NOMO-1 treated with DMSO at 0.1 percent for 48 hours (cell line): ENCODE results near the gene PSMB3.
A peak's percentile ranks its signal among the peaks of the same experiment; 100 is the strongest.
"Not testable (repeated sequence)": the region's sequence is repeated elsewhere in the genome, so short reads cannot be mapped to it uniquely, and the experiment has no call there.

Experiments used
- DNase-seq: peaks from one replicate; lab custom pipeline; 2025; ENCODE audit not compliant: unreplicated experiment; lab: John Stamatoyannopoulos, UW

Gene PSMB3

DNA sequence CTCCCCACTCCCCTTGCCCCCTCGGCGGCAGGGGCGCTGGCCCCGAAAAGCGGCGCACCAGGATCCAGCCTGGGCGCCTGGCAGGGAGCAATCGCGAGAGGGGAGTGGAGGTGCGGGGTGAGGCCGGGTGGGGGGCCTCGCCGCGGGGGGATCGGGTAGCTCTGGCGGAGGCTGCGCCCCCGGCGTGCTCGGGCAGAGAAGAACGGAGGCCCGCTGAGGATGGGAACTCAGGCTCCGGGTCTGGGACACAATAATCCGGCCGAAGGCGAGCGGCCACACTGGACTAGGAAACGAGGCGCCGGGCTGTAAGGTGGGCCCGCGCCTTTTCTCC is 3.7 kb upstream of the PSMB3 start:
- DNase-seq: no peak

DNA sequence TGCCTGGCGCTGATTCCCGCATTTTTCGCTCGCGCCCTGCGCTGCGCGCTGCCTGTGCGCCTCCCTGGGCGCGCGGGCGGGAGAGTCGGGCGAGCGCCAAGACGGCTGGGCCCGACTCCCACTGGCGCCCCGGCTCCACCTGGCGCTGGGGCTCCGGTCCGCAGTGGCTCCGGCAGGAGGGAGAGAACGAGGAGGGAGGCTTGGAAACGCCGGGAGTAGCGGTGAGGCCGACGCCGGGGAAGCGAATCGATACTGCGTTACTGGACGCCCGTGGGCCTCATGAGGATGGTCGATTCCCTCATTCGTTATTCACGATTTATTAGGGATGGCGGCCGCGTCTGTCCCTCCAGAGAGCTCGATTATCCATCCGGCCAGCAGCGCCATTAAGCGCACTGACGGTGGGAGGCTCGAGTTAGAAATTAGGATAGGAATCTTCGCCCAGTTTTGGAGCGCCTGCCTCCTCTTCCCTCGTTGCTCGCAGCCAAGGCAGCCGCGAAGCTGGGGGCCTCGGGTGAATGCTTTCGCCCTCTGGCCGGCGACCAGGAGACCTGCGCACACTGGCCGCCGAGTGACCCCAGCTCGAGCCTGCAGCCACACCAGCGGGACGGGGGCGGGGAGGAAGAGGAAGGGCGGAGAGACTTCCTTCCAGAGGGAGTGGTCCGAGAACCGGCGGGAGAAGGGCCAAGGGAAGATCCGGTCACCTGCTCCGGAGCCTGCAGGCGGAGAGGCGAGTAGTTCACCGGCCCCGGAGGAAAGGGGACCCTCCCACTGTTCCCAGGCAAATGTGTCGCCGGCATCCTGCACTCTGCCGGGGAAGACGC is 3.1 kb upstream of the PSMB3 start:
- DNase-seq: no peak

DNA sequence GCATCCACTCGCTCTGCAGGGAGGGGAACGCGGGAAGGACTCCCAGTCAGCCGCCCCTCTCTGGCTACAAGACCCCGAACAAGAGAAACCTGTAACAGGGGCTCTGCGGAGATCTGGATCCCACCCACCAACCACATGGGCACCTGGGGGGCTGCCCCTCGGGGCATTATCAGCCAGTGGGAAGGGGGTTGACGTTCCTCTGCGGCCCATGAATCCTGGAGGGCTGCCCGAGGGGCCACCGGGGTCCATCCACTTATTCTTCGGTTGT is 2.6 kb upstream of the PSMB3 start:
- no peak for DNase-seq

DNA sequence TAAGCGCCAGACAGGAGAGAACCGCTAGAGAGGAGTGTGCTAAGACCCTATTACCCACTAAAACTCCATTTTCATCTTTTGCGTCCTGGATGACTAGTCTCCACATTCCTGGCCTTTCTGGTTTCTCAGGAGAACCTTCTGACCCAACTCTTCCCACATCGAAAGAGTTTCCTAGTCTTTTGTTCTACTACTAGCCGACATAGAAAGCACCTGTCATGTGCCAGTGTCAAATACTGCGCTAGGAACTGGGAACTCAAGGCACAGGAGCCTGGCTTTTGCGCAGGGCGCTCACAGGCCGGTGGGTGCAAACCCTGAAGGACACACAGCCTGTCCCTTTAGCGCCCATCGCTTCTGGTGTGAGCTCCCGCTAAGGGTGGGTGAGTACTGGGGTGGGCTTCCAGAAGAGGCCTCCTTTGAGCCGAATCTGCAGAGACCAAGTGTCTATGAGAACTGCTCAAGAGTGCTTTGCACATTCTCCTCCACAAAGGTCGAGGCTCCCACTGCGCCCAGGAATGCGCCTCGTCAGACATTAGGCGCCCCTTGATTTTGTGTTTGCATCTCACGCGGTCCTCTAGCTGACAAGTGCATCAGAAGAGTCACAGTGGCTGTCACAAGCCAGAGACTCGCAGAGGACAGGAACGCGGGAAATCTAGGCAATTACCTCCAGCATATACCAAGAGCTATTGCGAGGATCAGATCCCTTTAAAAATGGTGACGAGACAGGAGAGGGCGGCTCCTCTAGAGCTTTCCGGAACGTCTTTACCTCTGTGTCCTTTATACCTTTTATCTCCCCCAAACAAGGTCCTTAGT is 2.0 kb upstream of the PSMB3 start:
- DNase-seq: peak; percentile 36

DNA sequence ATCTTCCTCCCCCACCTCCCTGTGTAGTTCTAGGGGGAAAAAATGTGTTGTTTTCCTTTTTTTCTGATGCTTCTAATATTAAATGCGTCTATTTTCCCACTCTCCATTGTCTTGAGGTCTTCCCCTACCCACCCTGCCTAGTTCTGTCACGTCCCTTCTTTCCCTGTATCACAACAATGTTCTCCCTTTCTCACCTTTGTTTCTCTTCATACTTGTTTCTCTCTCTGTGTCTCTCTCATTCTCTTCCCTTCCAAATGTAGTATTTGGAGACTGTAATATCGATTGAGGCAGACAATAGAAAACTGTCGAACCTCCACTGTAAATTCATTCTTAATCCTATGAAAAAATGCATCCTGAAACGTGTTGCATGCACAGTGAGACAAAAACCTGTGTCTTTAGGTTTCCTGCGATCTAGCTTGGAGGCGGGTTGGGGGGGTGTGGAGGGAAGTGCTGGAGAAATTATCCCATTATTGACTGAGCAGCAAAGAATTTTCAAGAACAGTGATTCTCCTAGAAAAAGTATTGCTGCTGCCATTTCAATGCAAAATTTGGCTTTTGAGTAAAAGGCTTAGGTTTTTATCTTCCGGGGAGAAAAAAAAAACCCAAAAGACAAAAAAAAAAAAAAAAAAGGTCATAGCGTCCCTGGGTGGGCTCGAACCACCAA is 1.3 kb upstream of the PSMB3 start:
- DNase-seq: peak; percentile 11

DNA sequence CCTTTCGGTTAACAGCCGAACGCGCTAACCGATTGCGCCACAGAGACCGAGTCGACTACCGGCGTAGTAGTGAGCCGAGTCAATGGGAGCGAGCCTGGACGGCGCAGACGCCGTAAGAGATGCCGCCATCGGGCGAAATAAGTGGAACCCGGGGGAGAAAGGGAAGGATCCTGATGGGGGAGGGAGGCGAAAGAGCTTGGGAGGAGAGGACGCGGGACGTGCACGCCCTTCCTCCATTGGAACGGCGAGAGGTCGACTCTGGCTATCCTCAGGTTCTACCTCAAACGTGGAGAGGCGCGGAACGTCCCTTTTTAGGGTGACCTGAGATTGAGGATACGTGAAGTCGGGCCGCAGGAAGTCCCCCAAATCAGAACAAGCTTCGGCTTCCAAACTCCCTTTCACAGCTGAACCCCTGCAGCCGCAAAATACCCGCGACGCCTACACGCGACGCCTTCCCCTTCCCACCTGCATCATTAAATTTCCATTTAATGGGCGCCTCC is 683 bp upstream of the PSMB3 start:
- peak; percentile 54 for DNase-seq

DNA sequence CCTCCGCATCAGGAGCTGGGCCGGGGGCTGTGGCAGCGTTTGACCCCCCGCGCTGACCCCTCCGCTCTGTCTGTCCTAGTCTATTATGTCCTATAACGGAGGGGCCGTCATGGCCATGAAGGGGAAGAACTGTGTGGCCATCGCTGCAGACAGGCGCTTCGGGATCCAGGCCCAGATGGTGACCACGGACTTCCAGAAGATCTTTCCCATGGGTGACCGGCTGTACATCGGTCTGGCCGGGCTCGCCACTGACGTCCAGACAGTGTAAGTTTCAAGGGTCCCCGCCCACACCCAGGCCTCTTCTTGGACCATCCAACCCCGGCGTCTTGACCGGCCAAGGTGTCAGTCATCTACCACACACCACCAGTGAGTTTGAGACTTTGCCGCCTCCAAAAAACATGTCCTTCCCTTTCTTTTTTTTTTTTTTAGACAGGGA is 548 bp downstream of the PSMB3 start:
- no peak for DNase-seq

DNA sequence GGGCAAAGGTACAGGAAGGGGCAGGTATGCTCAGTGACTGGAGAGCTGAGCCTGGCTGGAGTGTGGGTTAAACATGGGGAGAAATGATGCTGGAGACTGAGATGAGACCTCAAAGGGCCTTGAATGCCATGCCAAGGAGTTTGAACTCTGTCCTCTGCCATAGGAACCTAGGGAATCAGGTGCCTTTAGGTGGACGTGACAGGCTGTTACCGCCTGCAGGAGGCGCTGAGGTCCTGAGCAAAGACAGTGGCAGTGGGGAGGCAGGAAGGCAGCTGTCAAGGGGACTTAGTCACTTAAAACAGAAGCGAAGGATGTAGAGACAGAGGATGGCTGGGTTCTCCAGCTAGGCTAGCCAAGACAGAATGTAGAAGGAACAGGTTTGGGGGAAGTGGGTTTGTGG is 9.1 kb downstream of the PSMB3 start:
- peak; percentile 9 for DNase-seq

DNA sequence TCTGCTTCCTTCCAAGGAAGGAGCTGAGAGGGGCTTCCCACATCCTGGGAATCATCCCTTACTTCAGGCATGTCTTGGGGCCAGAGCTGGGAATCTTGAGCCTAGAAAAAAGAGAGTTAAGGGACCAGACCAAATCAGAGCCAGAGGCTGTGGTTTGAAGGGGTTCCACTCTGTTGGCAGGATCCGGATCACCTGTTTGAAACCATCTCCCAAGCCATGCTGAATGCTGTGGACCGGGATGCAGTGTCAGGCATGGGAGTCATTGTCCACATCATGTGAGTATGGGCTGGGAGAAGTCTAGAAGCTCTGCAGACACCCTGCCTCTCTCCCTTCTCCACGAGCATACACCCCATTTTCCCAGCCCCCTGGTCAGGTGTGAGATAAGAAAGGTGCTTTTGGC is 9.7 kb downstream of the PSMB3 start:
- DNase-seq: no peak

DNA sequence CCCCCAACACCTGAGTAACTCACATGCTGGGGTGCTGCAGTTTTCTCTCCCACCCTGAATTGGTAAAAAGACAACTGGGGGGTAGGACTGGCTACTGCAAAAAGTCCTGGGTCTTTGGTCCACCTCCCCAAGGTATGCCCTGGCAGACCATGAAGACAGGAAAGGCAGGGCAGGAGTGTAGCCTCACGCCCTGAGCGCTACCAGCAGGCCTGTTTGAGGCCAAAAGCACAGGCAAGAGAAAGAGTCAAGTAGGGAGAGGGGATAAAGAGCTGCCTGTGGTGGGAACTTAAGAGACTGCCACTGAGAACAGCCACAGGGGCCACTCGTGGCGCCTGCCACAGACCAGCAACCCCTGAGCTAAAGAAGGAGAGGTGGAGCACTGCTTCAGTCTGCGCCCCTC is 13.8 kb downstream of the PSMB3 start:
- DNase-seq: no peak

DNA sequence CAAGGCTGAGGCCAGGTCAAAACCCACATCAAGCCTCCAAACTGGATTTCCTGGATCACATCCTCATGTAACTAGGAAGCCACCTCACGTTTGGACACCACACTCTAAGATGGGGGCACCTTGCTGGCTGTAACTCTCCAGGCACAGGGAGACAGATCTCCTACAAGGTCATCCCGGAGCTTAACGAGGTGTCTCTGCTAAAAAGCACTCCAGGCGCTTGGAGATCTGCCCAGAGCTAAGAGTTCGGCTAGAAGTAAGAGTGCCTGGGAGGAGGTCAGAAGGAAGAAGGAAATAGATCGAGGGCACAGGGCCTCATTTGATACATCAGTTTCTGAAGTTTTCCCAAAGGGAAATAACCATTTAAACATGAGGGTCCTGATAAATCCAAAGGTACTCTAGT is 15.9 kb downstream of the PSMB3 start:
- no peak for DNase-seq

DNA sequence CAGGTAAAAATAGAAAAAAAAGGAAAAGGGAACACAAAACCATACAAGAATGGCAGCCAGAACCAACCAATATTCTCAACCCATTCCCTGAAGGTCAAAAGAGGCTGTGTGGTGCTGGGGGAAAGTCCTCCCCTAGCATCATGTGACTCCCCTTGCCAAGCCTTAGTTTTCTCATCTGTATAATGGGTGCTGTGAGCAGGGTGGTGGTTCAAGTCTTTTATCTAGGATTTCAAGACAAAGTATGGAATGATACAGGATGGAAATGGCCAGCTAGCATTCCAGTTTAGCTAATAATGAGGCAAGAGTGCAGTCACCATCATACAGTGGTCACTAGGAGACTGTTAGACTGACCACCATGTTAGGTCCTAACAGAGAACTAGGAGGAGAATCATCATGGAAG is 20.7 kb downstream of the PSMB3 start:
- no peak for DNase-seq

DNA sequence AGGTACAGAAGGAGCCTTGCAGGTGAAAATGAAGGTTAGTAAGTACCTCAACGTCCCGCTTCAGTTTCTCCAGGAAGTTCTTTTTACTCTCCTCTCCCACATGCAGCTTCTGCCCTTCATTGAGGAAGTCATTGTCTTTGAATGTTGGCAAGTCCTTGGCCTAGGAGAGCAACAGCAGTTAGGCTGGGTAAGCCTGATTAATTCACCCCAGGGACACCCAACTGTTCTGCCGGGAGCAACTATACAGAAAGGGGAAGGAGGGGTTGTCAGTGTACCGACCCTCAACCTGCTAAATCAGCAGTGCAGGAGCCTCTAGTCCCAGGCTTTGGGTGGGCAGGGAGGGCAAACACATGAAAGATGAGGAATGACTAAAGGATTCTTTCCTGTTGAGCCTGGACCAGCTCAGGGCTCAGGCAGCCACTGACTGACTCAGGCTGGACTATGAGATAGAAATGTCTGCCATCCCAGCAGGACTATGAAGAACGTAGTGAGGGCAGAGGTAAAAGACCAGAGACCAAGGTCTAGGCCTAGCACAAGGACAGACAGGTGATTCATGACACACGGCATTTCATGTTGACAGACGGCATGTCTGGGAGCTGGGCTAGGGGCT is 25.2 kb downstream of the PSMB3 start:
- DNase-seq: no peak

DNA sequence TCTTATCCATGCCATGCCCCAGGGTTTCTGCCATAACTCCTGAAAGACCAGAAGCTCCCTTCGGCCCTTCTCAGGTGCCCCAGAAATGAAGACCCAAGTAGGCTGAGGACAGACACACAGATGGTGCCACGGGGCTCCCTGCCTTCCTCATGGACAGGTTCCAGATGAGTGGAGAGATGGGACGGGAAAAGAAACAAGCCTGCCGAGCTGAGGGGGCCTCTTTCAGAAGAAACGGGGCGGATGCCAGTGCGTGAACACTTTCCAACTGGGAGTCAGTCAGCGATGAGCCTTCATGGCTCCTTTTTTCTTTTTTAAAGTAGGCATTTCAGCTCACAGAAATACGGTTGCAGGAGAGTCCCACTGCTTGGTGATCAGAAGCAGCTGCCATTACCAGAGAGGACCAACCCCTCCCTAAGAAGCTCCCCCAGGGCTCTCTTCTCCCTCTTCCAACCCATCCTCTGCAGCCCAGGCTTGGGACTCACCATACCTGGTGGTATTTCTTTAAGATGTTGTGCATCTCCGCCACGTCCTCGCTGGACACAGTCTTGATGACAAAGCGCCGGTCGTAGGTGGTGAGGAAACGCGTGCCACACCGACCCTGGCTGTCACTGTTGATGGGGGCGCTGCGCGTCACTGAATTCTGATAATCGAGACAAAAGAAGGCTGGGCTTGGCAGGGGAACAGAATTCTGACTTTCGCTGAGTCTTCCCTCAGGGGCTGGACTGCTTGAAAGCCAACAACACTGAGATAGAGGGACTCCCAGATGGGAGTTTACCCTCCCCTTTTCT is 27.6 kb downstream of the PSMB3 start:
- no peak for DNase-seq

DNA sequence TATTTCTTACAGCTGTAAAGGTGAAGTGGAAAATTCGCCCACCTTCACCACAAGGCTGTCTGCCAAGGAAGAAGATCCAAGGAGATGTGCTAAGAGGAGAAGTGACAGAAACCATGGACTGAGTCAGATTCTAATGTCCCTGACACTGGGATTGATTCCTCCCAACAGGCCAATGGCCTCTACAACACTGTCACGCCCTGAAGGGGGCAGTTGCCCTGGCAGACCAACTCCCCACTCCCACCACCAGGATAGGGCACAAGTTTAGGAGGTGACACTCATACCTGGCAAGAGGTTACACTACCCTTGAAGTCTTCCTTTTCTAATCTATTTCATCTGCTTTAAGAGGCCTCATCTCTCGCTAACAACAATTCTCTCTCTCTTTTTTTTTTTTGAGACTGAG is 30.7 kb downstream of the PSMB3 start:
- no peak for DNase-seq

DNA sequence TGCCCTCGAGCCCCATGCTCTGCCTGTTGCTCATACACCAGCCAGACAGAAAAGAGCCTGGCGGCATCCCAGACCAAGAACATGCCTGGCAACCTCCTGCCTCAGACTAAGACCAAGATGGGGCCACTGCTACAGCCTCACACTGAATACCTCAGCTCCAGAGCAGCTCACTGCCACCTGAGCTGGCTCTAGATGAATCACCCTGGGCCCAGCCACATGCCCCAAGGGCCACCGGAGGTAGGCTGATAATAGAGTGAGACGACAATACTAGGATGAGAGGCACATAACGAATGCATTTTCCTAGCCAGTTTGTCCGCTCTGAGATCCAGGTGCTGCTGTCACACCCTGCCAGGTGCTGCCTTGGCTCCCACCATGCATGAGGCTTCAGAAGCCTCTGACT is 33.8 kb downstream of the PSMB3 start:
- DNase-seq: no peak

DNA sequence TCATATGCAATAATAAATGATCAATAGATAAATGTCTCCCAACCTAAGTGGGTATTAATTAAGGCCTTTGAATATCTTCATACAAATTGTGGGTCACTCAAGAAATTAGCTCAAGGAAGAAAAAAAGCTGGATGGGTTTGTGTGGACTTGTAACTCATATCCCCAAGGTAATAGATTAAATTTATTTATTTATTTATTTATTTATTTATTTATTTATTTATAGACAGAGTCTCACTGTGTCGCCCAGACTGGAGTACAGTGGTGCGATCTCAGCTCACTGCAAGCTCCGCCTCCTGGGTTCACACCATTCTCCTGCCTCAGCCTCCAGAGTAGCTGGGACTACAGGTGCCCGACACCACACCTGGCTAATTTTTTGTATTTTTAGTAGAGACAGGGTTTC is 35.5 kb downstream of the PSMB3 start:
- not testable (repeated sequence) for DNase-seq

DNA sequence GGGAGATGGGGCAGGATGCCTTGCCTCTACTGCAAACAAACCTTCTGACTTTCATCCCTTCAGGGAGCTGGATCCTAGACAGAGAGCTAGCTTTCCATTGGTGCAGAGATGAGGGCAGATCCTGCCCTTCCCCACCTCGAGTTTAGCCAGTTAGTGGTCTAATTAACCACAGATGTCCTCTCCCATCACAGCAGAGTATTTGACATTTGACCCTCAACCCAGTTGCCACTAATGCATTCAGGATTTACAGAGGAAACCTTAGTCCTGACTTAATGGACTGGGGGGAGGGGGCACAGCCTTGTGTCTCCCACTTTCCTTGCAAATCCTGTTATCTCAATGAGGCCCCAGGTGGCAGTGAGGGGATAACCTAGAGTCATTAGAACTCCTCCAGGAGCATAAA is 36.6 kb downstream of the PSMB3 start:
- no peak for DNase-seq

DNA sequence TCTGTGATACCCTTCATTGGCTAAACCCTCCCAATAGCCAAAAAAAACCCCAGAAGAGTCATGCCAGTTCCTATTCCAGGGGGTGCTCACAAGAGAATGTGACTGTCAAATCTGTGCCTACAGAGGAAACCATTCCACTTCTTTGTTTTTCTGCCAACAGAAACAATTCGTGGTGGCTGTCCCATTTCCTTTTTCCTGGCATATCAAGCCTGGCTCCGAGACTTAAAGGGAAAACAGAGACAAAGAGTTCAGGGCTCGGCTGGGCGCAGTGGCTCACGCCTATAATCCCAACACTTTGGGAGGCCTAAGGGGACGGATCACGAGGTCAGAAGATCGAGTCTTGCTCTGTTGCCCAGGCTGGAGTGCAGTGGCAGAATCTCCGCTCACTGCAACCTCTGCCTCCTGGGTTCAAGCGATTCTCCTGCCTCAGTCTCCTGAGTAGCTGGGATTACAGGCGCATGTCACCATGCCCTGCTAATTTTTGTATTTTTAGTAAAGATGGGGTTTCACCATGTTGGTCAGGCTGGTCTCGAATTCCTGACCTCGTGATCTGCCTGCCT is 37.7 kb downstream of the PSMB3 start:
- DNase-seq: not testable (repeated sequence)

DNA sequence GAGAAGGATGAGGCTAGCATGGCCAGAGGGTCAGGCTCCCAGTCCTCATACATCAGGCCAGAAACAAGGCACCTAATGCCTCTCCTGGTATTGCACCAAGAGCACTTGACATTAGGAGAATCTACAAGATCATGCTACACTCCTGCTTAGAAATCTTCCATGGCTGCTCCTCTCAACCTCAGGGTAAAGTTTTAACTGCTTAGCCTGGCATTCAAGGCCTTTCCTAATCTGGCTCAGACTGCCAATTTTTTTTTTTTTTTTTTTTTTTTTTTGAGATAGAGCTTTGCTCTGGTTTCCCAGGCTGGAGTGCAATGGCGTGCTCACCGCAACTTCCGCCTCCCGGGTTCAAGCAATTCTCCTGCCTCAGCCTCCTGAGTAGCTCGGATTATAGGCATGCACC is 38.6 kb downstream of the PSMB3 start:
- no peak for DNase-seq

DNA sequence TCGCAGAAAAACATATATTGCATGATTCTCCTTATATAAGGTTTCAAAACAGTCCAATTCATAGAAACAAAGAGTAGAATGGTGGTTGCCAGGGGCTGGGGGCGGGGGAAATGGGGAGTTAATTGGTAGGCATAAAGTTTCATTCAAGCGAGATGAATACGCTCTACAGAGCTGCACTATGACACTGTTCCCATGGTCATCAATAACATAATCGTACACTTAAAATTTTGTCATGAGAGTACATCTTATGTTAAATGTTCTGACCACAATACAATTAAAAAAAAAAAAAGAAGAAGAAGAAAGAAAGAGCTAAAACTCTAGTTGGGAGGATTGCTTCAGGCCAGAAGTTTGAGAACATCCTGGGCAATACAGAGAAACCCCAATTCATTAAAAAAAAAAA is 41.7 kb downstream of the PSMB3 start:
- no peak for DNase-seq
